HCT116 (cell line): ENCODE results near the gene EDN2. TPM values are rescaled to one million over a fixed set of nuclear protein-coding genes. Genes with fewer than 3 reads are reported as not detected.

ENCODE experiments used
- ATAC-seq: fragments of 200-7000 bp; cut with Tn5 transposase; 2 replicates; pipeline ENCODE4 v1.9.1; 2020; ENCODE audit warnings: mild to moderate bottlenecking, moderate library complexity
- BruUV-seq: library from RNA; stranded (reverse); fragments of 400-500 nt; replicated peaks from 2 replicates; lab custom pipeline; 2021; lab: Mats Ljungman, UMichigan
- CTCF ChIA-PET: fragments of 300-600 bp; sonication (Branson Sonifier 250); formaldehyde crosslinking; loops from one replicate; lab custom pipeline; 2021; ENCODE audit warnings: antibody characterized with exemption; lab: Charles Lee
- POLR2A ChIA-PET: fragments of 300-600, 350-600 bp; sonication (Branson Sonifier 250); formaldehyde crosslinking; loops from one replicate; lab custom pipeline; 2021; ENCODE audit warnings: antibody characterized with exemption; lab: Charles Lee
- RAD21 ChIA-PET, 2 experiments: fragments of 300-600 bp; sonication (Branson Sonifier 250); formaldehyde crosslinking; loops; one replicate each; lab custom pipeline; 2023; ENCODE audit warnings: low total read pairs in 2 of 2; ENCODE audit not compliant: uncharacterized antibody in 2 of 2, unreplicated experiment in 2 of 2, low non-redundant PET in 1 of 2; lab: Charles Lee
- DNase-seq: peaks from one replicate; pipeline ENCODE4 v3.0.0-alpha.2; 2010; ENCODE audit warnings: low read depth, low spot score
- H2AFZ ChIP-seq: fragments of 200-600 bp; shearing (Covaris generic), sonication (generic); 2 replicates; pipeline ENCODE4 v1.6.1; 2017; ENCODE audit warnings: low read depth, mixed run types, mixed read lengths, antibody characterized with exemption, low read length; ENCODE audit not compliant: poor library complexity, severe bottlenecking
- H3K27ac ChIP-seq: 2 replicates; pipeline ENCODE4 v1.5.1; 2012; ENCODE audit warnings: low read depth, low read length
- H3K27me3 ChIP-seq: fragments of 200-600 bp; sonication (generic); 2 replicates; pipeline ENCODE4 v1.6.1; 2016; ENCODE audit warnings: mixed run types, low read length, mixed read lengths; ENCODE audit not compliant: insufficient read depth
- H3K36me3 ChIP-seq, 2 experiments: fragments of 200-500 bp in 1 of 2; fragments of 200-600 bp in 1 of 2; sonication (Bioruptor generic) in 1 of 2; sonication (generic) in 1 of 2; 2 replicates each; pipeline versions ENCODE4 v1.5.1 to v1.6.1; 2014 to 2016; ENCODE audit warnings: low read length in 2 of 2, inconsistent platforms in 1 of 2, mixed read lengths in 1 of 2, mixed run types in 1 of 2; ENCODE audit not compliant: insufficient read depth in 2 of 2, control insufficient read depth in 1 of 2
- H3K4me1 ChIP-seq, 2 experiments: fragments of 200-600 bp in 1 of 2; sonication (generic) in 1 of 2; 2 replicates each; pipeline versions ENCODE4 v1.5.1 to v1.6.1; 2012 to 2017; ENCODE audit warnings: low read length in 2 of 2, inconsistent platforms in 1 of 2, mild to moderate bottlenecking in 1 of 2, mixed read lengths in 1 of 2, mixed run types in 1 of 2, moderate library complexity in 1 of 2; ENCODE audit not compliant: insufficient read depth in 2 of 2, control insufficient read depth in 1 of 2
- H3K4me2 ChIP-seq: fragments of 200-600 bp; sonication (generic); 2 replicates; pipeline ENCODE4 v1.6.1; 2017; ENCODE audit warnings: mixed run types, low read length, mixed read lengths
- H3K4me3 ChIP-seq, 2 experiments: fragments of 200-600 bp in 1 of 2; sonication (generic) in 1 of 2; replicated peaks in 1 of 2; 2 replicates each; pipeline ENCODE4 v1.5.1; 2011 to 2016; ENCODE audit warnings: low read length in 2 of 2, control low read depth in 1 of 2, low read depth in 1 of 2, mild to moderate bottlenecking in 1 of 2, mixed read lengths in 1 of 2, mixed run types in 1 of 2
- H3K79me2 ChIP-seq: fragments of 200-600 bp; sonication (generic); 2 replicates; pipeline ENCODE4 v1.6.1; 2017; ENCODE audit warnings: mild to moderate bottlenecking, mixed run types, low read length, moderate library complexity, mixed read lengths; ENCODE audit not compliant: insufficient read depth
- H3K9ac ChIP-seq: fragments of 200-600 bp; sonication (generic); 2 replicates; pipeline ENCODE4 v1.6.1; 2016; ENCODE audit warnings: low read length, mixed read lengths
- H3K9me2 ChIP-seq: fragments of 200-600 bp; sonication (generic), shearing (Covaris generic); 2 replicates; pipeline ENCODE4 v1.6.1; 2017; ENCODE audit warnings: mixed run types, mild to moderate bottlenecking, moderate library complexity; ENCODE audit not compliant: insufficient read depth
- H3K9me3 ChIP-seq, 2 experiments: fragments of 200-500 bp in 1 of 2; fragments of 200-600 bp in 1 of 2; sonication (Bioruptor generic) in 1 of 2; sonication (generic) in 1 of 2; 2 replicates each; pipeline ENCODE4 v1.6.1; 2014 to 2017; ENCODE audit warnings: low read length in 2 of 2, mixed read lengths in 2 of 2, inconsistent platforms in 1 of 2, low read depth in 1 of 2, mild to moderate bottlenecking in 1 of 2, mixed run types in 1 of 2, moderate library complexity in 1 of 2; ENCODE audit not compliant: control insufficient read depth in 1 of 2, insufficient read depth in 1 of 2
- H4K20me1 ChIP-seq: fragments of 200-600 bp; sonication (generic), shearing (Covaris generic); 2 replicates; pipeline ENCODE4 v1.6.1; 2017; ENCODE audit warnings: mixed run types, mild to moderate bottlenecking, moderate library complexity; ENCODE audit not compliant: insufficient read depth
- CBX3 ChIP-seq: IDR thresholded peaks from 2 replicates; pipeline ENCODE4 v1.6.1; 2012; ENCODE audit warnings: low read depth
- EGR1 ChIP-seq: IDR thresholded peaks from 2 replicates; pipeline ENCODE4 v1.6.1; 2012; ENCODE audit warnings: low read depth
- ELF1 ChIP-seq: IDR thresholded peaks from 2 replicates; pipeline ENCODE4 v1.6.1; 2012; ENCODE audit warnings: low read depth, borderline replicate concordance
- REST ChIP-seq: IDR thresholded peaks from 2 replicates; pipeline ENCODE4 v1.6.1; 2012; ENCODE audit warnings: low read depth
- intact Hi-C: fragments of 100-400 bp; cut with micrococcal nuclease; formaldehyde crosslinking; loops from 2 replicates; pipeline ENCODE4 v1.10.0; 2022
- total RNA-seq: library from RNA; stranded (reverse); gene quantifications from one replicate; pipeline ENCODE4 v1.2.1, GENCODE V29; 2021; ENCODE audit not compliant: unreplicated experiment

EDN2 gene
- total RNA-seq, 1 experiment from 2014 or later = not detected

- no peak for TF ChIP-seq EGR1
- TF ChIP-seq ELF1 = no peak
- no peak for TF ChIP-seq REST
- CTCF ChIA-PET = no interaction called here
These were observed 49.2 kb upstream of the EDN2 start for GRCh38 chr1:41533731-41534080.

GRCh38 chr1:41533016-41533730 is 48.7 kb upstream of the EDN2 start:
- TF ChIP-seq CBX3 = no peak
- Histone ChIP-seq H3K79me2 (no peaks in the 10 kb centered on the region), H3K27ac (no peak overlapping the region), H4K20me1 (no peaks in the 10 kb centered on the region), H3K9me2 (no peaks in the 10 kb centered on the region), H2AFZ (no peak overlapping the region), H3K36me3 (no peaks in the 10 kb centered on the region), H3K4me3 (no peak overlapping the region), H3K4me2 (no peak overlapping the region), H3K9ac (no peak overlapping the region), H3K4me1 (no peaks in the 10 kb centered on the region; a peak in 1 of 4 replicates), H3K9me3 (no peaks in the 10 kb centered on the region), H3K27me3 (no peaks in the 10 kb centered on the region)
- no peak for ATAC-seq
- no TSS peak for BruUV-seq
- RAD21 ChIA-PET = no interaction called here
- intact Hi-C loops = no loop called here
- no peak for DNase-seq
- POLR2A ChIA-PET = no interaction called here
- CTCF ChIA-PET = no interaction called here

More at GRCh38 chr1:41533731-41534080, 49.2 kb upstream of the EDN2 start:
- Histone ChIP-seq H2AFZ (no peak overlapping the region), H3K27me3 (no peaks in the 10 kb centered on the region), H3K9me2 (no peaks in the 10 kb centered on the region), H3K4me3 (no peak overlapping the region), H4K20me1 (no peaks in the 10 kb centered on the region), H3K9ac (no peak overlapping the region), H3K9me3 (no peaks in the 10 kb centered on the region), H3K27ac (no peak overlapping the region), H3K4me1 (no peaks in the 10 kb centered on the region; a peak in 1 of 4 replicates), H3K36me3 (no peaks in the 10 kb centered on the region), H3K79me2 (no peaks in the 10 kb centered on the region), H3K4me2 (no peak overlapping the region)
- ATAC-seq (no peak), DNase-seq (no peak)
- ChIA-PET POLR2A (no interaction called here), RAD21 (no interaction called here)
- intact Hi-C loops = no loop called here
- BruUV-seq = no TSS peak
